GM23338 (cell line): ENCODE results near the gene KRT71. TPM values are rescaled to one million over a fixed set of nuclear protein-coding genes. Genes with fewer than 3 reads are reported as not detected.

Experiments
- ATAC-seq: fragments of 200-7000 bp; cut with Tn5 transposase; 3 replicates; pipeline ENCODE4 v1.9.1; 2020
- DNase-seq: peaks from one replicate; pipeline ENCODE4 v3.0.0-alpha.2; 2015; ENCODE audit warnings: low spot score
- H2AFZ ChIP-seq: fragments of 200-600 bp; sonication (generic); 2 replicates; pipeline ENCODE4 v1.8.0; 2016; ENCODE audit warnings: antibody characterized with exemption, mild to moderate bottlenecking, moderate library complexity
- H3F3A ChIP-seq: fragments of 200-600 bp; sonication (generic); replicated peaks from 2 replicates; pipeline ENCODE4 v1.8.0; 2017; ENCODE audit warnings: antibody characterized with exemption, mixed run types, low read depth
- H3K27ac ChIP-seq: fragments of 200-600 bp; sonication (generic); 2 replicates; pipeline ENCODE4 v1.6.1; 2016; ENCODE audit warnings: low read depth
- H3K27me3 ChIP-seq: fragments of 200-600 bp; sonication (generic); 2 replicates; pipeline ENCODE4 v1.8.0; 2016; ENCODE audit warnings: mild to moderate bottlenecking, mixed run types, moderate library complexity; ENCODE audit not compliant: insufficient read depth
- H3K36me3 ChIP-seq: fragments of 200-600 bp; sonication (generic); 2 replicates; pipeline ENCODE4 v1.8.0; 2016; ENCODE audit warnings: mild to moderate bottlenecking; ENCODE audit not compliant: insufficient read depth
- H3K4me1 ChIP-seq: fragments of 200-600 bp; sonication (generic); 2 replicates; pipeline ENCODE4 v1.8.0; 2016; ENCODE audit warnings: mild to moderate bottlenecking, moderate library complexity; ENCODE audit not compliant: insufficient read depth
- H3K4me2 ChIP-seq: fragments of 200-600 bp; sonication (generic); 2 replicates; pipeline ENCODE4 v1.7.1; 2017; ENCODE audit warnings: mixed run types
- H3K4me3 ChIP-seq: fragments of 200-600 bp; sonication (generic); 2 replicates; pipeline ENCODE4 v1.6.1; 2016; ENCODE audit warnings: mixed run types
- H3K79me2 ChIP-seq: fragments of 200-600 bp; sonication (generic); replicated peaks from 2 replicates; pipeline ENCODE4 v1.8.0; 2017; ENCODE audit warnings: mild to moderate bottlenecking; ENCODE audit not compliant: insufficient read depth
- H3K9me2 ChIP-seq: fragments of 200-600 bp; sonication (generic); 2 replicates; pipeline ENCODE4 v1.8.0; 2017; ENCODE audit not compliant: insufficient read depth
- H4K20me1 ChIP-seq: fragments of 200-600 bp; sonication (generic); replicated peaks from 2 replicates; pipeline ENCODE4 v1.8.0; 2017; ENCODE audit warnings: mild to moderate bottlenecking; ENCODE audit not compliant: insufficient read depth
- H3K27ac Mint-ChIP-seq: 2 replicates; pipeline ENCODE4 v1.8.0; 2020; ENCODE audit warnings: inconsistent platforms, mild to moderate bottlenecking, moderate library complexity, mixed read lengths
- H3K27me3 Mint-ChIP-seq: 3 replicates; pipeline ENCODE4 v1.8.0; 2022; ENCODE audit warnings: low read depth, mild to moderate bottlenecking, moderate library complexity, mixed read lengths, inconsistent platforms; ENCODE audit not compliant: insufficient read depth, poor library complexity
- H3K36me3 Mint-ChIP-seq: 3 replicates; pipeline ENCODE4 v1.8.0; 2021; ENCODE audit warnings: low read depth, mild to moderate bottlenecking, inconsistent platforms, moderate library complexity, mixed read lengths
- H3K4me1 Mint-ChIP-seq: 3 replicates; pipeline ENCODE4 v1.8.0; 2020; ENCODE audit warnings: mild to moderate bottlenecking, inconsistent platforms, mixed read lengths
- H3K4me3 Mint-ChIP-seq: 3 replicates; pipeline ENCODE4 v1.8.0; 2021; ENCODE audit warnings: moderate library complexity, mild to moderate bottlenecking, inconsistent platforms, mixed read lengths
- H3K9me3 Mint-ChIP-seq: 3 replicates; pipeline ENCODE4 v1.8.0; 2020; ENCODE audit warnings: moderate library complexity, mild to moderate bottlenecking, inconsistent platforms, mixed read lengths
- EZH2 ChIP-seq: fragments of 200-600 bp; sonication (generic); IDR thresholded peaks from one replicate; pipeline ENCODE4 v1.8.0; 2017; ENCODE audit warnings: antibody characterized with exemption, mild to moderate bottlenecking, low read depth; ENCODE audit not compliant: unreplicated experiment
- ZNF331 ChIP-seq: fragments of 250-450 bp; sonication (Bioruptor Pico); IDR thresholded peaks from 2 replicates; pipeline ENCODE4 v1.5.0; 2020; ENCODE audit warnings: low read depth, mild to moderate bottlenecking, moderate library complexity
- polyA plus RNA-seq: library from polyadenylated mRNA; unstranded; fragments of >200 nt; fragmentation: Nextera tagmentation; extraction: Ambion mirVana; gene quantifications from 2 replicates; pipeline ENCODE4 v1.2.1, GENCODE V29; 2016
- total RNA-seq: library from RNA; depleted of rRNA; stranded (reverse); fragments of >200 nt; shearing (Covaris generic); gene quantifications from 2 replicates; pipeline ENCODE4 v1.2.3, GENCODE V29; 2014
- TF ChIP-seq, protein P1 (sequence below): IDR thresholded peaks from one replicate; pipeline ENCODE4 v1.6.1; 2018; ENCODE audit warnings: antibody characterized with exemption; ENCODE audit not compliant: unreplicated experiment
- TF ChIP-seq, protein P2 (sequence below): fragments of 250-450 bp; sonication (Bioruptor Pico); IDR thresholded peaks from 2 replicates; pipeline ENCODE4 v1.5.0; 2020; ENCODE audit warnings: mild to moderate bottlenecking, moderate library complexity

Gene KRT71
- total and polyA plus RNA-seq, 2 experiments from 2014 or later = not detected

- DNase-seq = no peak
- Histone ChIP-seq H3K27me3 (no peaks in the 10 kb centered on the region), H3K9me2 (no peaks in the 10 kb centered on the region), H4K20me1 (no peaks in the 10 kb centered on the region), H3K4me3 (no peak overlapping the region), H2AFZ (no peak overlapping the region), H3F3A (no peaks in the 10 kb centered on the region), H3K4me1 (no peaks in the 10 kb centered on the region), H3K4me2 (no peak overlapping the region), H3K79me2 (no peaks in the 10 kb centered on the region), H3K36me3 (no peaks in the 10 kb centered on the region), H3K27ac (no peak overlapping the region)
- TF ChIP-seq EZH2 (no peak), ZNF331 (CRISPR knock-in tag) (no peak)
- TF ChIP-seq, protein P1, sequence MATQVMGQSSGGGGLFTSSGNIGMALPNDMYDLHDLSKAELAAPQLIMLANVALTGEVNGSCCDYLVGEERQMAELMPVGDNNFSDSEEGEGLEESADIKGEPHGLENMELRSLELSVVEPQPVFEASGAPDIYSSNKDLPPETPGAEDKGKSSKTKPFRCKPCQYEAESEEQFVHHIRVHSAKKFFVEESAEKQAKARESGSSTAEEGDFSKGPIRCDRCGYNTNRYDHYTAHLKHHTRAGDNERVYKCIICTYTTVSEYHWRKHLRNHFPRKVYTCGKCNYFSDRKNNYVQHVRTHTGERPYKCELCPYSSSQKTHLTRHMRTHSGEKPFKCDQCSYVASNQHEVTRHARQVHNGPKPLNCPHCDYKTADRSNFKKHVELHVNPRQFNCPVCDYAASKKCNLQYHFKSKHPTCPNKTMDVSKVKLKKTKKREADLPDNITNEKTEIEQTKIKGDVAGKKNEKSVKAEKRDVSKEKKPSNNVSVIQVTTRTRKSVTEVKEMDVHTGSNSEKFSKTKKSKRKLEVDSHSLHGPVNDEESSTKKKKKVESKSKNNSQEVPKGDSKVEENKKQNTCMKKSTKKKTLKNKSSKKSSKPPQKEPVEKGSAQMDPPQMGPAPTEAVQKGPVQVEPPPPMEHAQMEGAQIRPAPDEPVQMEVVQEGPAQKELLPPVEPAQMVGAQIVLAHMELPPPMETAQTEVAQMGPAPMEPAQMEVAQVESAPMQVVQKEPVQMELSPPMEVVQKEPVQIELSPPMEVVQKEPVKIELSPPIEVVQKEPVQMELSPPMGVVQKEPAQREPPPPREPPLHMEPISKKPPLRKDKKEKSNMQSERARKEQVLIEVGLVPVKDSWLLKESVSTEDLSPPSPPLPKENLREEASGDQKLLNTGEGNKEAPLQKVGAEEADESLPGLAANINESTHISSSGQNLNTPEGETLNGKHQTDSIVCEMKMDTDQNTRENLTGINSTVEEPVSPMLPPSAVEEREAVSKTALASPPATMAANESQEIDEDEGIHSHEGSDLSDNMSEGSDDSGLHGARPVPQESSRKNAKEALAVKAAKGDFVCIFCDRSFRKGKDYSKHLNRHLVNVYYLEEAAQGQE = no peak
- TF ChIP-seq, protein P2, sequence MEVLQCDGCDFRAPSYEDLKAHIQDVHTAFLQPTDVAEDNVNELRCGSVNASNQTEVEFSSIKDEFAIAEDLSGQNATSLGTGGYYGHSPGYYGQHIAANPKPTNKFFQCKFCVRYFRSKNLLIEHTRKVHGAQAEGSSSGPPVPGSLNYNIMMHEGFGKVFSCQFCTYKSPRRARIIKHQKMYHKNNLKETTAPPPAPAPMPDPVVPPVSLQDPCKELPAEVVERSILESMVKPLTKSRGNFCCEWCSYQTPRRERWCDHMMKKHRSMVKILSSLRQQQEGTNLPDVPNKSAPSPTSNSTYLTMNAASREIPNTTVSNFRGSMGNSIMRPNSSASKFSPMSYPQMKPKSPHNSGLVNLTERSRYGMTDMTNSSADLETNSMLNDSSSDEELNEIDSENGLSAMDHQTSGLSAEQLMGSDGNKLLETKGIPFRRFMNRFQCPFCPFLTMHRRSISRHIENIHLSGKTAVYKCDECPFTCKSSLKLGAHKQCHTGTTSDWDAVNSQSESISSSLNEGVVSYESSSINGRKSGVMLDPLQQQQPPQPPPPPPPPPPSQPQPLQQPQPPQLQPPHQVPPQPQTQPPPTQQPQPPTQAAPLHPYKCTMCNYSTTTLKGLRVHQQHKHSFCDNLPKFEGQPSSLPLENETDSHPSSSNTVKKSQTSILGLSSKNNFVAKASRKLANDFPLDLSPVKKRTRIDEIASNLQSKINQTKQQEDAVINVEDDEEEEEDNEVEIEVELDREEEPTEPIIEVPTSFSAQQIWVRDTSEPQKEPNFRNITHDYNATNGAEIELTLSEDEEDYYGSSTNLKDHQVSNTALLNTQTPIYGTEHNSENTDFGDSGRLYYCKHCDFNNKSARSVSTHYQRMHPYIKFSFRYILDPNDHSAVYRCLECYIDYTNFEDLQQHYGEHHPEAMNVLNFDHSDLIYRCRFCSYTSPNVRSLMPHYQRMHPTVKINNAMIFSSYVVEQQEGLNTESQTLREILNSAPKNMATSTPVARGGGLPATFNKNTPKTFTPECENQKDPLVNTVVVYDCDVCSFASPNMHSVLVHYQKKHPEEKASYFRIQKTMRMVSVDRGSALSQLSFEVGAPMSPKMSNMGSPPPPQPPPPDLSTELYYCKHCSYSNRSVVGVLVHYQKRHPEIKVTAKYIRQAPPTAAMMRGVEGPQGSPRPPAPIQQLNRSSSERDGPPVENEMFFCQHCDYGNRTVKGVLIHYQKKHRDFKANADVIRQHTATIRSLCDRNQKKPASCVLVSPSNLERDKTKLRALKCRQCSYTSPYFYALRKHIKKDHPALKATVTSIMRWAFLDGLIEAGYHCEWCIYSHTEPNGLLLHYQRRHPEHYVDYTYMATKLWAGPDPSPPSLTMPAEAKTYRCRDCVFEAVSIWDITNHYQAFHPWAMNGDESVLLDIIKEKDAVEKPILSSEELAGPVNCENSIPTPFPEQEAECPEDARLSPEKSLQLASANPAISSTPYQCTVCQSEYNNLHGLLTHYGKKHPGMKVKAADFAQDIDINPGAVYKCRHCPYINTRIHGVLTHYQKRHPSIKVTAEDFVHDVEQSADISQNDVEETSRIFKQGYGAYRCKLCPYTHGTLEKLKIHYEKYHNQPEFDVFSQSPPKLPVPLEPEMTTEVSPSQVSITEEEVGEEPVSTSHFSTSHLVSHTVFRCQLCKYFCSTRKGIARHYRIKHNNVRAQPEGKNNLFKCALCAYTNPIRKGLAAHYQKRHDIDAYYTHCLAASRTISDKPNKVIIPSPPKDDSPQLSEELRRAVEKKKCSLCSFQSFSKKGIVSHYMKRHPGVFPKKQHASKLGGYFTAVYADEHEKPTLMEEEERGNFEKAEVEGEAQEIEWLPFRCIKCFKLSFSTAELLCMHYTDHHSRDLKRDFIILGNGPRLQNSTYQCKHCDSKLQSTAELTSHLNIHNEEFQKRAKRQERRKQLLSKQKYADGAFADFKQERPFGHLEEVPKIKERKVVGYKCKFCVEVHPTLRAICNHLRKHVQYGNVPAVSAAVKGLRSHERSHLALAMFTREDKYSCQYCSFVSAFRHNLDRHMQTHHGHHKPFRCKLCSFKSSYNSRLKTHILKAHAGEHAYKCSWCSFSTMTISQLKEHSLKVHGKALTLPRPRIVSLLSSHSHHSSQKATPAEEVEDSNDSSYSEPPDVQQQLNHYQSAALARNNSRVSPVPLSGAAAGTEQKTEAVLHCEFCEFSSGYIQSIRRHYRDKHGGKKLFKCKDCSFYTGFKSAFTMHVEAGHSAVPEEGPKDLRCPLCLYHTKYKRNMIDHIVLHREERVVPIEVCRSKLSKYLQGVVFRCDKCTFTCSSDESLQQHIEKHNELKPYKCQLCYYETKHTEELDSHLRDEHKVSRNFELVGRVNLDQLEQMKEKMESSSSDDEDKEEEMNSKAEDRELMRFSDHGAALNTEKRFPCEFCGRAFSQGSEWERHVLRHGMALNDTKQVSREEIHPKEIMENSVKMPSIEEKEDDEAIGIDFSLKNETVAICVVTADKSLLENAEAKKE = no peak
- no peak for ATAC-seq
- Mint-ChIP-seq H3K4me1 (no peaks in the 10 kb centered on the region), H3K4me3 (no peak overlapping the region), H3K36me3 (no peaks in the 10 kb centered on the region), H3K27ac (no peak overlapping the region), H3K27me3 (peaks cover 14% of the 10 kb centered on the region), H3K9me3 (no peaks in the 10 kb centered on the region)
Measured at GRCh38 chr12:52542157-52542556, 10.8 kb downstream of the KRT71 start.
